ENCODE measurements around the gene UBALD1. TPM values are rescaled to one million over a fixed set of nuclear protein-coding genes. Genes with fewer than 3 reads are reported as not detected.

Gene UBALD1
- total and polyA plus RNA-seq, 7 donors, result 13.6 to 47.5 (median 32.9) TPM

DNA sequence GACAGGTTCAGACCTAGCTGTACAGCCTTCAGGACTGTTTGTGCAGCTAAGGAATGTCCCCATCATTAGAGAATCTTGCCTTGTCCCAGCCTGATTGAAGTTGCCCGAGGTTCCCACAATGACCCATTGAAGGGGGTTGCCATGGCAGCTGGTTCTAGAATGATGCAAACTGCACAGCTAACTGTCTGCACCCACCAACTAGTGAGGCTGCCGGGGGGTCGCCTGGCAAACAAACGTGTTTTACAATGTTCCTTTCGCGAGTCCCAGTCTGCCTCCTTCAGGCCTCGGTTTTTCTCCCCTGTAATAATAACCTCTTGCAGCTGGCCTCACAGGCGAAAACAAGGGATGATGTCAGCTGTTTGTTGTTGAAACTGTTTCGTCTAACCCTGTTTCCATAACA lies 53.1 kb downstream of the UBALD1 start:
- no peaks in the 10 kb centered on the region for H3K36me3 ChIP-seq (ENCODE audit: insufficient read depth in 1 of 2, low read depth in 1 of 2)
- 33 to 41% (median 39%) methylated on average over 9 of the region's 9 CpGs for WGBS, 3 donors
- H3K4me3 ChIP-seq, result no peak overlapping the region
- TF ChIP-seq CTCF (IDR thresholded peaks at IDR 0.05), result no peak
- H3K4me1 ChIP-seq, result no peaks in the 10 kb centered on the region
- DNase-seq (no peak), ATAC-seq (no peak)
- intact Hi-C loops (cut with DNase I), result no loop called here
- no peak overlapping the region for H3K27ac ChIP-seq
- no peaks in the 10 kb centered on the region for H3K9me3 ChIP-seq
- no peaks in the 10 kb centered on the region for H3K27me3 ChIP-seq (ENCODE audit: insufficient read depth in 3 of 3, low read length in 2 of 3)

Other genes starting within 250 kb of the UBALD1 start
- gene VASN, start 243.0 kb downstream of the UBALD1 start, total RNA-seq, result 1 to 10 TPM; 3.0 to 3.6 (median 3.4) TPM
- 1 to 10 TPM; 2.0 to 3.8 (median 3.3) TPM for gene VASN, start 243.0 kb downstream of the UBALD1 start, polyA plus RNA-seq
- 1 to 10 TPM; 5.2 to 7.9 (median 7.2) TPM for gene CORO7, start 198.3 kb downstream of the UBALD1 start, total RNA-seq
- gene CORO7, start 198.3 kb downstream of the UBALD1 start, polyA plus RNA-seq, result 1 to 10 TPM; 3.4 to 5.8 (median 3.9) TPM
- 100 to 1,000 TPM in 1 of 4 donors, 10 to 100 TPM in 3; 77.4 to 110 (median 80.5) TPM for gene DNAJA3, start 189.0 kb downstream of the UBALD1 start, total RNA-seq
- gene DNAJA3, start 189.0 kb downstream of the UBALD1 start, polyA plus RNA-seq, result 100 to 1,000 TPM in 1 of 3 donors, 10 to 100 TPM in 2; 68.0 to 104 (median 95.9) TPM
- gene NMRAL1, start 140.3 kb downstream of the UBALD1 start, total RNA-seq, result 1 to 10 TPM; 2.5 to 5.5 (median 3.9) TPM
- 1 to 10 TPM; 4.0 to 5.1 (median 4.2) TPM for gene NMRAL1, start 140.3 kb downstream of the UBALD1 start, polyA plus RNA-seq
- gene HMOX2, start 138.5 kb downstream of the UBALD1 start, total RNA-seq, result 10 to 100 TPM; 20.8 to 26.6 (median 22.6) TPM
- gene HMOX2, start 138.5 kb downstream of the UBALD1 start, polyA plus RNA-seq, result 10 to 100 TPM; 22.2 to 49.0 (median 23.8) TPM
- gene CDIP1, start 76.1 kb downstream of the UBALD1 start, total RNA-seq, result 10 to 100 TPM; 29.1 to 51.8 (median 34.9) TPM
- gene CDIP1, start 76.1 kb downstream of the UBALD1 start, polyA plus RNA-seq, result 10 to 100 TPM; 18.7 to 33.6 (median 22.3) TPM
- gene C16orf96, start 58.5 kb downstream of the UBALD1 start, total RNA-seq, result under 1 TPM in 3 of 4 donors, not detected in 1; 0.04 to 0.32 (median 0.07) TPM
- under 1 TPM in 1 of 3 donors, not detected in 2; 0.05 TPM for gene C16orf96, start 58.5 kb downstream of the UBALD1 start, polyA plus RNA-seq
- gene MGRN1, start 9.9 kb upstream of the UBALD1 start, total RNA-seq, result 10 to 100 TPM; 44.2 to 63.1 (median 59.4) TPM
- 10 to 100 TPM; 20.2 to 36.3 (median 24.6) TPM for gene MGRN1, start 9.9 kb upstream of the UBALD1 start, polyA plus RNA-seq
- 10 to 100 TPM in 1 of 4 donors, 1 to 10 TPM in 3; 6.3 to 20.2 (median 8.4) TPM for gene NUDT16L1, start 78.7 kb upstream of the UBALD1 start, total RNA-seq
- gene NUDT16L1, start 78.7 kb upstream of the UBALD1 start, polyA plus RNA-seq, result 1 to 10 TPM; 6.6 to 9.7 (median 7.4) TPM
- gene ANKS3, start 119.4 kb upstream of the UBALD1 start, total RNA-seq, result 1 to 10 TPM; 5.2 to 9.1 (median 7.4) TPM
- 10 to 100 TPM; 10.7 to 15.0 (median 14.2) TPM for gene ANKS3, start 119.4 kb upstream of the UBALD1 start, polyA plus RNA-seq
- gene DNAAF8, start 119.6 kb upstream of the UBALD1 start, total RNA-seq, result 1 to 10 TPM in 1 of 4 donors, under 1 TPM in 2, not detected in 1; 0.42 to 1.1 (median 0.71) TPM
- gene DNAAF8, start 119.6 kb upstream of the UBALD1 start, polyA plus RNA-seq, result 1 to 10 TPM; 1.2 to 2.1 (median 1.8) TPM
- 1 to 10 TPM; 4.8 to 8.9 (median 7.9) TPM for gene ZNF500, start 152.3 kb upstream of the UBALD1 start, total RNA-seq
- gene ZNF500, start 152.3 kb upstream of the UBALD1 start, polyA plus RNA-seq, result 1 to 10 TPM; 3.7 to 8.4 (median 5.1) TPM
- not detected for gene SEPTIN12, start 173.5 kb upstream of the UBALD1 start, total RNA-seq
- gene SEPTIN12, start 173.5 kb upstream of the UBALD1 start, polyA plus RNA-seq, result under 1 TPM in 1 of 3 donors, not detected in 2; 0.41 TPM
- gene SMIM22, start 180.5 kb upstream of the UBALD1 start, total RNA-seq, result not detected
- gene SMIM22, start 180.5 kb upstream of the UBALD1 start, polyA plus RNA-seq, result under 1 TPM in 1 of 3 donors, not detected in 2; 0.32 TPM
- 10 to 100 TPM; 14.2 to 44.0 (median 21.9) TPM for gene ROGDI, start 187.7 kb upstream of the UBALD1 start, total RNA-seq
- gene ROGDI, start 187.7 kb upstream of the UBALD1 start, polyA plus RNA-seq, result 10 to 100 TPM; 13.2 to 33.7 (median 17.3) TPM
- 10 to 100 TPM; 53.3 to 74.1 (median 66.8) TPM for gene GLYR1, start 232.4 kb upstream of the UBALD1 start, total RNA-seq
- 10 to 100 TPM; 28.6 to 64.5 (median 32.3) TPM for gene GLYR1, start 232.4 kb upstream of the UBALD1 start, polyA plus RNA-seq
- 10 to 100 TPM; 25.5 to 33.3 (median 28.0) TPM for gene UBN1, start 232.6 kb upstream of the UBALD1 start, total RNA-seq
- 10 to 100 TPM in 2 of 3 donors, 1 to 10 TPM in 1; 9.1 to 27.8 (median 11.7) TPM for gene UBN1, start 232.6 kb upstream of the UBALD1 start, polyA plus RNA-seq